H9 (cell line): Measurements from ENCODE around the gene PLA2G5. TPM values are rescaled to one million over a fixed set of nuclear protein-coding genes. Genes with fewer than 3 reads are reported as not detected.

Experiments used
- DNase-seq: peaks from one replicate; pipeline ENCODE4 v3.0.0-alpha.2; 2017
- H2AFZ ChIP-seq: one replicate; pipeline ENCODE4 v1.6.1; 2013; ENCODE audit warnings: mild to moderate bottlenecking, low read length, control low read depth, moderate library complexity
- H2AK5ac ChIP-seq: 2 replicates; pipeline ENCODE4 v1.6.1; 2013; ENCODE audit warnings: low read length, control low read depth, mixed read lengths; ENCODE audit not compliant: insufficient read length
- H2BK120ac ChIP-seq: one replicate; pipeline ENCODE4 v1.6.1; 2013; ENCODE audit warnings: low read depth, mild to moderate bottlenecking, low read length, control low read depth, inconsistent platforms; ENCODE audit not compliant: poor library complexity, severe bottlenecking
- H2BK12ac ChIP-seq: 2 replicates; pipeline ENCODE4 v1.6.1; 2013; ENCODE audit warnings: low read length, control low read depth, mixed read lengths, low read depth; ENCODE audit not compliant: insufficient read length
- H2BK15ac ChIP-seq: 2 replicates; pipeline ENCODE4 v1.6.1; 2013; ENCODE audit warnings: low read depth, low read length, control low read depth
- H2BK20ac ChIP-seq: one replicate; pipeline ENCODE4 v1.6.1; 2013; ENCODE audit warnings: low read depth, mild to moderate bottlenecking, low read length, control low read depth, inconsistent platforms; ENCODE audit not compliant: poor library complexity, severe bottlenecking
- H2BK5ac ChIP-seq: 2 replicates; pipeline ENCODE4 v1.6.1; 2013; ENCODE audit warnings: low read length, control low read depth, mixed read lengths; ENCODE audit not compliant: insufficient read length
- H3K14ac ChIP-seq: 2 replicates; pipeline ENCODE4 v1.6.1; 2013; ENCODE audit warnings: low read length, control low read depth; ENCODE audit not compliant: insufficient read depth
- H3K18ac ChIP-seq: 2 replicates; pipeline ENCODE4 v1.6.1; 2013; ENCODE audit warnings: low read depth, mild to moderate bottlenecking, mixed read lengths, low read length, control low read depth; ENCODE audit not compliant: insufficient read length
- H3K23ac ChIP-seq: 2 replicates; pipeline ENCODE4 v1.6.1; 2013; ENCODE audit warnings: low read length, control low read depth, mixed read lengths, low read depth; ENCODE audit not compliant: insufficient read length
- H3K23me2 ChIP-seq: 2 replicates; pipeline ENCODE4 v1.6.1; 2013; ENCODE audit warnings: low read depth, mild to moderate bottlenecking, mixed read lengths, low read length, control low read depth; ENCODE audit not compliant: insufficient read length, poor library complexity, severe bottlenecking
- H3K27ac ChIP-seq: 2 replicates; pipeline ENCODE4 v1.5.1; 2013; ENCODE audit warnings: low read length, control low read depth, mixed read lengths, low read depth; ENCODE audit not compliant: insufficient read length
- H3K27me3 ChIP-seq: 2 replicates; pipeline ENCODE4 v1.6.1; 2013; ENCODE audit warnings: low read length, control low read depth, inconsistent platforms; ENCODE audit not compliant: insufficient read depth
- H3K4ac ChIP-seq: 2 replicates; pipeline ENCODE4 v1.6.1; 2013; ENCODE audit warnings: low read depth, mild to moderate bottlenecking, control low read depth, inconsistent platforms, low read length, moderate library complexity
- H3K4me1 ChIP-seq: 2 replicates; pipeline ENCODE4 v1.6.1; 2013; ENCODE audit warnings: low read length, control low read depth, inconsistent platforms; ENCODE audit not compliant: insufficient read depth
- H3K4me2 ChIP-seq: 2 replicates; pipeline ENCODE4 v1.6.1; 2013; ENCODE audit warnings: low read length, control low read depth, mixed read lengths; ENCODE audit not compliant: insufficient read length, insufficient read depth
- H3K56ac ChIP-seq: 2 replicates; pipeline ENCODE4 v1.6.1; 2013; ENCODE audit warnings: low read depth, mild to moderate bottlenecking, mixed read lengths, low read length, control low read depth; ENCODE audit not compliant: insufficient read length
- H3K79me1 ChIP-seq: 2 replicates; pipeline ENCODE4 v1.6.1; 2013; ENCODE audit warnings: low read depth, mild to moderate bottlenecking, moderate library complexity, low read length, control low read depth, inconsistent platforms; ENCODE audit not compliant: insufficient read depth, poor library complexity, severe bottlenecking
- H3K79me2 ChIP-seq: 2 replicates; pipeline ENCODE4 v1.6.1; 2013; ENCODE audit warnings: low read length, control low read depth, inconsistent platforms; ENCODE audit not compliant: insufficient read depth
- H3K9ac ChIP-seq: 2 replicates; pipeline ENCODE4 v1.6.1; 2013; ENCODE audit warnings: low read length, control low read depth, mixed read lengths; ENCODE audit not compliant: insufficient read length; ENCODE audit errors: extremely low read depth
- H3K9me3 ChIP-seq: one replicate; pipeline ENCODE4 v1.6.1; 2013; ENCODE audit warnings: low read depth, low read length, inconsistent platforms; ENCODE audit not compliant: control insufficient read depth
- H3T11ph ChIP-seq: one replicate; pipeline ENCODE4 v1.6.1; 2013; ENCODE audit warnings: mild to moderate bottlenecking, low read length, control low read depth, inconsistent platforms
- H4K20me1 ChIP-seq: one replicate; pipeline ENCODE4 v1.6.1; 2013; ENCODE audit not compliant: control insufficient read depth, insufficient read length, insufficient read depth
- H4K5ac ChIP-seq: 2 replicates; pipeline ENCODE4 v1.6.1; 2013; ENCODE audit warnings: low read depth, mild to moderate bottlenecking, mixed read lengths, low read length, control low read depth; ENCODE audit not compliant: insufficient read length
- H4K8ac ChIP-seq: replicated peaks from 2 replicates; pipeline ENCODE4 v1.6.1; 2013; ENCODE audit warnings: low read length, control low read depth, mixed read lengths, low read depth; ENCODE audit not compliant: insufficient read length
- H4K91ac ChIP-seq: 2 replicates; pipeline ENCODE4 v1.6.1; 2013; ENCODE audit warnings: low read depth, mild to moderate bottlenecking, moderate library complexity, mixed read lengths, low read length, control low read depth; ENCODE audit not compliant: insufficient read length
- H3K27ac Mint-ChIP-seq, 3 experiments: 2 replicates in 2 of 3; 3 replicates in 1 of 3; pipeline ENCODE4 v1.8.0; 2020 to 2021; ENCODE audit warnings: mixed read lengths in 3 of 3, mild to moderate bottlenecking in 1 of 3, moderate library complexity in 1 of 3
- H3K27me3 Mint-ChIP-seq: 2 replicates; pipeline ENCODE4 v1.8.0; 2021; ENCODE audit warnings: low read depth, mild to moderate bottlenecking, moderate library complexity, mixed read lengths
- H3K36me3 Mint-ChIP-seq, 3 experiments: 2 replicates in 2 of 3; 3 replicates in 1 of 3; pipeline ENCODE4 v1.8.0; 2020 to 2021; ENCODE audit warnings: low read depth in 3 of 3, mixed read lengths in 3 of 3; ENCODE audit not compliant: insufficient read depth in 1 of 3
- H3K4me1 Mint-ChIP-seq, 2 experiments: 2 replicates each; pipeline ENCODE4 v1.8.0; 2020; ENCODE audit warnings: mixed read lengths in 2 of 2
- H3K4me3 Mint-ChIP-seq, 2 experiments: 2 replicates in 1 of 2; 3 replicates in 1 of 2; pipeline ENCODE4 v1.8.0; 2020 to 2021; ENCODE audit warnings: mild to moderate bottlenecking in 2 of 2, mixed read lengths in 2 of 2, moderate library complexity in 1 of 2
- H3K9me3 Mint-ChIP-seq, 2 experiments: 2 replicates in 1 of 2; 3 replicates in 1 of 2; pipeline ENCODE4 v1.8.0; 2020; ENCODE audit warnings: mild to moderate bottlenecking in 2 of 2, mixed read lengths in 2 of 2, moderate library complexity in 1 of 2
- WGBS: extraction: QIAGEN DNeasy Blood & Tissue Kit; methylation state at CpG from one replicate; pipeline ENCODE4 v1.1.7; 2013; ENCODE audit warnings: missing lambda C conversion rate, low lambda C conversion rate, mixed read lengths; ENCODE audit not compliant: insufficient read length; ENCODE audit errors: extremely low coverage; 5-methylcytosine and 5-hydroxymethylcytosine counted together
- total RNA-seq: library from RNA; stranded (reverse); gene quantifications from 2 replicates; pipeline ENCODE4 v1.2.1, GENCODE V29; 2021
- TF ChIP-seq, protein P1 (sequence below): fragments of 200-600 bp; sonication (generic); conservative IDR thresholded peaks from 3 replicates; pipeline ENCODE4 v1.8.0; 2021; ENCODE audit warnings: antibody characterized with exemption, mild to moderate bottlenecking

PLA2G5 gene
- total RNA-seq, 1 experiment from 2014 or later = not detected

DNA sequence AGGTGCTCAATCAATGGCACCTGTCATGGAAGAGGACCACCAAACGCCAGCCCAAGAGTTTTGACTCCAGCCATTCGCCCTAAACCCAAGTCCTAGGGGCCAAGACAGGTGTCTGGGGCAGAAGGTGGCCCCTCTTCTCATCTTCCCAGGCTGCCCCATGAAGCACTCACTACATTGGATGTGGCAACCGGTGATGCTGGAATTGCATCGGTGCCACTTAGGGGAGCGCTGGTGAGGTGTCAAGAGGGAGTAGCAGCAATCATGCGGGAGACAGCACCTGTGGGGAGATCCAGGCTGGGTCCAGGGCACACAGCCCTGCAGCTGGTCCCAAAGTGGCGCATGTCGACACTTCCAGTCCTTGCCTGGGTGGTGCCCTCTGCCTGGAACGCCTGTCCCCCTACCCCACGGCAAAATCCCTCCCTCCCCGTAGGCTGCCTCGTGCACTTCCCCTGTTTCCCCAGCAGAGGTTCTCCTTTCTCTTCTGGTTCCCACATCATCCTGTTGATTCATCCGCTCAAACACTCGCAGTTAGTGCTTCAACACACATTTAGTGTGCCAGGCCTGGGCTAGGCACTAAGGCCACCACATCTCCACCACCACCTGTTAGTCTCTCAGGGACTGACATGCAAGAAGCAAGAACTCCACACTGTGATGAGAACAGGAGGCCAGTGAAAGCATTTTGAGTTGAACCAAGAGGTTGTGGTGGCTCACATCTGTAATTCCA lies 30.8 kb downstream of the PLA2G5 start:
- Histone ChIP-seq H3K23ac (no peak overlapping the region), H3K9ac (no peak overlapping the region), H2AK5ac (no peak overlapping the region), H2BK20ac (no peak overlapping the region), H3K4me1 (no peaks in the 10 kb centered on the region), H2AFZ (no peak overlapping the region), H3K27me3 (no peaks in the 10 kb centered on the region), H3K4me2 (no peak overlapping the region), H4K20me1 (no peaks in the 10 kb centered on the region), H3K23me2 (no peaks in the 10 kb centered on the region), H4K91ac (no peak overlapping the region), H3K56ac (no peak overlapping the region), H4K5ac (no peak overlapping the region), H2BK120ac (no peak overlapping the region), H2BK12ac (no peak overlapping the region), H3K14ac (no peak overlapping the region), H3K27ac (no peak overlapping the region), H4K8ac (no peak overlapping the region), H3K79me1 (no peaks in the 10 kb centered on the region), H3K18ac (no peak overlapping the region), H3K4ac (no peak overlapping the region), H2BK15ac (no peak overlapping the region), H2BK5ac (no peak overlapping the region), H3K79me2 (no peaks in the 10 kb centered on the region), H3T11ph (no peak overlapping the region), H3K9me3 (peaks cover 26% of the 10 kb centered on the region)
- WGBS = no CpG with 5 or more reads among the region's 14 CpGs
- no peak overlapping the region for H3K27ac Mint-ChIP-seq
- no peak overlapping the region for H3K4me3 Mint-ChIP-seq
- peak; percentile 84 for DNase-seq
- peaks cover 5% of the 10 kb centered on the region; the same call in 1 of the 2 replicates for H3K27me3 Mint-ChIP-seq
- H3K36me3 Mint-ChIP-seq = peaks cover 8 to 24% (median 20%) of the 10 kb centered on the region in 3 experiments
- H3K9me3 Mint-ChIP-seq = peaks cover 31 to 42% of the 10 kb centered on the region in 2 experiments
- TF ChIP-seq, protein P1, sequence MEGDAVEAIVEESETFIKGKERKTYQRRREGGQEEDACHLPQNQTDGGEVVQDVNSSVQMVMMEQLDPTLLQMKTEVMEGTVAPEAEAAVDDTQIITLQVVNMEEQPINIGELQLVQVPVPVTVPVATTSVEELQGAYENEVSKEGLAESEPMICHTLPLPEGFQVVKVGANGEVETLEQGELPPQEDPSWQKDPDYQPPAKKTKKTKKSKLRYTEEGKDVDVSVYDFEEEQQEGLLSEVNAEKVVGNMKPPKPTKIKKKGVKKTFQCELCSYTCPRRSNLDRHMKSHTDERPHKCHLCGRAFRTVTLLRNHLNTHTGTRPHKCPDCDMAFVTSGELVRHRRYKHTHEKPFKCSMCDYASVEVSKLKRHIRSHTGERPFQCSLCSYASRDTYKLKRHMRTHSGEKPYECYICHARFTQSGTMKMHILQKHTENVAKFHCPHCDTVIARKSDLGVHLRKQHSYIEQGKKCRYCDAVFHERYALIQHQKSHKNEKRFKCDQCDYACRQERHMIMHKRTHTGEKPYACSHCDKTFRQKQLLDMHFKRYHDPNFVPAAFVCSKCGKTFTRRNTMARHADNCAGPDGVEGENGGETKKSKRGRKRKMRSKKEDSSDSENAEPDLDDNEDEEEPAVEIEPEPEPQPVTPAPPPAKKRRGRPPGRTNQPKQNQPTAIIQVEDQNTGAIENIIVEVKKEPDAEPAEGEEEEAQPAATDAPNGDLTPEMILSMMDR = peak; percentile 83
- H3K4me1 Mint-ChIP-seq = peaks cover 0 to 2% of the 10 kb centered on the region in 2 experiments; a peak in 1 of 4 replicates
